ENCODE results near the gene FTCD.

FTCD gene

GRCh38 chr21:46187814-46188213, 32.4 kb upstream of the FTCD start:
- no peak overlapping the region for H4K8ac ChIP-seq (ENCODE audit: low read depth, low read length)
- peaks cover 28 to 29% of the 10 kb centered on the region in 2 experiments for H3K36me3 ChIP-seq (ENCODE audit: control insufficient read depth in 1 of 2, insufficient read depth in 2 of 2, low read length in 2 of 2)
- H3K9ac ChIP-seq (ENCODE audit: low read length): no peak overlapping the region
- no peak overlapping the region for H3K14ac ChIP-seq (ENCODE audit: low read length)
- H3K27me3 ChIP-seq (ENCODE audit: insufficient read depth, low read length): no peaks in the 10 kb centered on the region
- H2BK12ac ChIP-seq (ENCODE audit: low read length): peak overlapping the region; percentile 28
- no peak overlapping the region for H4K12ac ChIP-seq (ENCODE audit: low read depth, low read length)
- no peak overlapping the region for H2BK120ac ChIP-seq (ENCODE audit: insufficient read depth, low read length, poor library complexity)
- H3K4ac ChIP-seq (ENCODE audit: low read depth, low read length): no peak overlapping the region
- H3K4me2 ChIP-seq (ENCODE audit: low read length): no peak overlapping the region
- no peak overlapping the region for H4K91ac ChIP-seq (ENCODE audit: low read depth, low read length)
- H3K4me3 ChIP-seq (ENCODE audit: low read depth, low read length): no peak overlapping the region
- H2AK5ac ChIP-seq (ENCODE audit: low read length): no peak overlapping the region
- peaks cover 6% of the 10 kb centered on the region for H3K79me2 ChIP-seq (ENCODE audit: control insufficient read depth, insufficient read depth, low read length, poor library complexity)
- H3K4me1 ChIP-seq (ENCODE audit: control insufficient read depth in 1 of 2, insufficient read depth in 2 of 2, low read length in 2 of 2): peaks cover 35 to 36% of the 10 kb centered on the region in 2 experiments
- no peak overlapping the region for H2BK5ac ChIP-seq (ENCODE audit: low read depth, low read length, poor library complexity)
- H3K9me3 ChIP-seq (ENCODE audit: insufficient read depth, low read depth, low read length): peaks cover 5% of the 10 kb centered on the region
- DNase-seq: no peak
- no peak overlapping the region for H3K27ac ChIP-seq (ENCODE audit: low read depth, low read length)
- H3K18ac ChIP-seq (ENCODE audit: low read length): no peak overlapping the region
- H2AFZ ChIP-seq (ENCODE audit: insufficient read depth, low read length, poor library complexity): no peak overlapping the region
- H3K79me1 ChIP-seq (ENCODE audit: low read length): peaks cover 12% of the 10 kb centered on the region
- no CpG with 5 or more reads among the region's 7 CpGs for WGBS (ENCODE audit: extremely low coverage, insufficient coverage, insufficient read length)
- H3K23ac ChIP-seq (ENCODE audit: low read length): no peak overlapping the region

DNA sequence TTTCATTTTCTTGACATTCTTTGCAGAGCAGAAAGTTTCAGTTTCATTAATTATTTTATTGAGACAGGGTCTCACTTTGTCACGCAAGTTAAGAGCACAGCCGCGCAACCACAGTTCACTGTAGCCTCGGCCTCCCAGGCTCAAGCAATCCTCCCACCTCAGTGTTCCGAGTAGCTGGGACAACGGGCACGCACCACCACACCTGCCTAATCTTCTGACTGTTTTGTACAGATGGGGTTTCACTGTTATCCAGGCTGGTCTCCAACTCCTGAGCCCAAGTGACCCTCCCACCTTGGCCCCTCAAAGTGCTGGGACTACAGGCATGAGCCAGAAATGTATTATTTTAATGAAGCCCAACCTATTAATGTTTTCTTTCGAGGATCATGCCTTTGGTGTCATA, 31.9 kb upstream of the FTCD start:
- no peak for DNase-seq
- Histone ChIP-seq H3K79me2 (ENCODE audit: control insufficient read depth, insufficient read depth, low read length, poor library complexity) (peaks cover 6% of the 10 kb centered on the region), H3K4me2 (ENCODE audit: low read length) (no peak overlapping the region), H2BK120ac (ENCODE audit: insufficient read depth, low read length, poor library complexity) (no peak overlapping the region), H2AFZ (ENCODE audit: insufficient read depth, low read length, poor library complexity) (no peak overlapping the region), H3K79me1 (ENCODE audit: low read length) (peaks cover 12% of the 10 kb centered on the region), H4K8ac (ENCODE audit: low read depth, low read length) (no peak overlapping the region), H3K36me3 (ENCODE audit: control insufficient read depth in 1 of 2, insufficient read depth in 2 of 2, low read length in 2 of 2) (peaks cover 24 to 25% of the 10 kb centered on the region in 2 experiments), H3K27ac (ENCODE audit: low read depth, low read length) (no peak overlapping the region), H2AK5ac (ENCODE audit: low read length) (no peak overlapping the region), H3K14ac (ENCODE audit: low read length) (no peak overlapping the region), H3K27me3 (ENCODE audit: insufficient read depth, low read length) (no peaks in the 10 kb centered on the region), H3K9me3 (ENCODE audit: insufficient read depth, low read depth, low read length) (peaks cover 5% of the 10 kb centered on the region), H3K18ac (ENCODE audit: low read length) (no peak overlapping the region), H4K91ac (ENCODE audit: low read depth, low read length) (peak overlapping the region; percentile 33), H3K4ac (ENCODE audit: low read depth, low read length) (no peak overlapping the region), H2BK5ac (ENCODE audit: low read depth, low read length, poor library complexity) (no peak overlapping the region), H4K12ac (ENCODE audit: low read depth, low read length) (no peak overlapping the region), H3K4me3 (ENCODE audit: low read depth, low read length) (no peak overlapping the region), H2BK12ac (ENCODE audit: low read length) (no peak overlapping the region), H3K9ac (ENCODE audit: low read length) (no peak overlapping the region), H3K4me1 (ENCODE audit: control insufficient read depth in 1 of 2, insufficient read depth in 2 of 2, low read length in 2 of 2) (peaks cover 35 to 36% of the 10 kb centered on the region in 2 experiments), H3K23ac (ENCODE audit: low read length) (no peak overlapping the region)
- no CpG with 5 or more reads among the region's 8 CpGs for WGBS (ENCODE audit: extremely low coverage, insufficient coverage, insufficient read length)

DNA sequence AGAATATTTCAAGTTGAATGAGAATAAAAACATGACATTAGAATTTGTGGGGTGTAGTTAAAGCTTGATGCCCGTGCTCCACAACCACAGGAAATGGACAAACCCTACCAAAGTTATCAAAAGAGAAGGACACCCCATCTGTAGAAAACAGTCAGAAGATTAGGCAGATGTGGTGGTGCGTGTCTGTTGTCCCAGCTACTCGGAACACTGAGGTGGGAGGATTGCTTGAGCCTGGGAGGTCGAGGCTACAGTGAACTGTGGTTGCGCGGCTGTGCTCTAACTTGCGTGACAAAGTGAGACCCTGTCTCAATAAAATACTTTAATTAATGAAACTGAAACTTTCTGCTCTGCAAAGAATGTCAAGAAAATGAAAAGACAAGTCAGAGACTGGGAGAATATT, 30.3 kb upstream of the FTCD start:
- WGBS (ENCODE audit: extremely low coverage, insufficient coverage, insufficient read length): no CpG with 5 or more reads among the region's 7 CpGs
- H3K27ac ChIP-seq (ENCODE audit: low read depth, low read length): no peak overlapping the region

GRCh38 chr21:46184625-46185555, 29.5 kb upstream of the FTCD start:
- Histone ChIP-seq H3K4me1 (ENCODE audit: control insufficient read depth in 1 of 2, insufficient read depth in 2 of 2, low read length in 2 of 2) (peaks cover 16 to 20% of the 10 kb centered on the region in 2 experiments), H2AK5ac (ENCODE audit: low read length) (no peak overlapping the region), H2BK120ac (ENCODE audit: insufficient read depth, low read length, poor library complexity) (peak overlapping the region; percentile 61), H2BK5ac (ENCODE audit: low read depth, low read length, poor library complexity) (peak overlapping the region; percentile 87), H3K23ac (ENCODE audit: low read length) (no peak overlapping the region), H4K12ac (ENCODE audit: low read depth, low read length) (peak overlapping the region; percentile 57), H4K91ac (ENCODE audit: low read depth, low read length) (peak overlapping the region; percentile 88), H3K4me3 (ENCODE audit: low read depth, low read length) (peak overlapping the region; percentile 74), H3K9ac (ENCODE audit: low read length) (peak overlapping the region; percentile 30), H3K36me3 (ENCODE audit: control insufficient read depth in 1 of 2, insufficient read depth in 2 of 2, low read length in 2 of 2) (peaks cover 2% of the 10 kb centered on the region in 2 experiments), H3K4me2 (ENCODE audit: low read length) (peak overlapping the region; percentile 92), H3K14ac (ENCODE audit: low read length) (peak overlapping the region; percentile 83), H3K27ac (ENCODE audit: low read depth, low read length) (peak overlapping the region; percentile 50), H3K4ac (ENCODE audit: low read depth, low read length) (peak overlapping the region; percentile 39), H3K9me3 (ENCODE audit: insufficient read depth, low read depth, low read length) (peaks cover 2% of the 10 kb centered on the region), H2AFZ (ENCODE audit: insufficient read depth, low read length, poor library complexity) (peak overlapping the region; percentile 72), H3K79me2 (ENCODE audit: control insufficient read depth, insufficient read depth, low read length, poor library complexity) (peaks cover 6% of the 10 kb centered on the region), H3K27me3 (ENCODE audit: insufficient read depth, low read length) (no peaks in the 10 kb centered on the region), H4K8ac (ENCODE audit: low read depth, low read length) (peak overlapping the region; percentile 90), H3K18ac (ENCODE audit: low read length) (peak overlapping the region; percentile 78), H3K79me1 (ENCODE audit: low read length) (peaks cover 9% of the 10 kb centered on the region), H2BK12ac (ENCODE audit: low read length) (no peak overlapping the region)
- WGBS (ENCODE audit: extremely low coverage, insufficient coverage, insufficient read length): no CpG with 5 or more reads among the region's 30 CpGs
- peak; percentile 10 to 43 for DNase-seq

More for the DNA sequence above, 30.3 kb upstream of the FTCD start:
- Histone ChIP-seq H3K27me3 (ENCODE audit: insufficient read depth, low read length) (no peaks in the 10 kb centered on the region), H2BK12ac (ENCODE audit: low read length) (no peak overlapping the region), H3K79me1 (ENCODE audit: low read length) (peaks cover 10% of the 10 kb centered on the region), H3K9ac (ENCODE audit: low read length) (no peak overlapping the region), H4K8ac (ENCODE audit: low read depth, low read length) (no peak overlapping the region), H2AK5ac (ENCODE audit: low read length) (no peak overlapping the region), H3K4me1 (ENCODE audit: control insufficient read depth in 1 of 2, insufficient read depth in 2 of 2, low read length in 2 of 2) (peaks cover 25 to 28% of the 10 kb centered on the region in 2 experiments), H3K14ac (ENCODE audit: low read length) (no peak overlapping the region), H4K91ac (ENCODE audit: low read depth, low read length) (no peak overlapping the region), H3K79me2 (ENCODE audit: control insufficient read depth, insufficient read depth, low read length, poor library complexity) (peaks cover 6% of the 10 kb centered on the region), H3K9me3 (ENCODE audit: insufficient read depth, low read depth, low read length) (peaks cover 2% of the 10 kb centered on the region), H3K36me3 (ENCODE audit: control insufficient read depth in 1 of 2, insufficient read depth in 2 of 2, low read length in 2 of 2) (peaks cover 10% of the 10 kb centered on the region in 2 experiments), H3K4ac (ENCODE audit: low read depth, low read length) (no peak overlapping the region), H2BK120ac (ENCODE audit: insufficient read depth, low read length, poor library complexity) (no peak overlapping the region), H3K23ac (ENCODE audit: low read length) (no peak overlapping the region), H2BK5ac (ENCODE audit: low read depth, low read length, poor library complexity) (no peak overlapping the region), H3K18ac (ENCODE audit: low read length) (no peak overlapping the region), H2AFZ (ENCODE audit: insufficient read depth, low read length, poor library complexity) (no peak overlapping the region), H3K4me2 (ENCODE audit: low read length) (no peak overlapping the region), H3K4me3 (ENCODE audit: low read depth, low read length) (no peak overlapping the region), H4K12ac (ENCODE audit: low read depth, low read length) (no peak overlapping the region)
- DNase-seq: no peak
